ENCODE results near the gene LZTS3. TPM values are rescaled to one million over a fixed set of nuclear protein-coding genes. Genes with fewer than 3 reads are reported as not detected.
"Not testable (repeated sequence)": the region's sequence is repeated elsewhere in the genome, so short reads cannot be mapped to it uniquely, and the experiment has no call there.

The LZTS3 gene
- total RNA-seq, 1 donor from 2014 or later = 6.9 TPM

GRCh38 chr20:3126527-3126859 lies 46.9 kb downstream of the LZTS3 start:
- H3K27ac Mint-ChIP-seq (ENCODE audit: unreplicated experiment) = no peak overlapping the region
- no peaks in the 10 kb centered on the region for H3K9me3 Mint-ChIP-seq (ENCODE audit: unreplicated experiment)
- H3K36me3 Mint-ChIP-seq (ENCODE audit: unreplicated experiment) = peaks cover 12% of the 10 kb centered on the region
- H3K27me3 Mint-ChIP-seq (ENCODE audit: unreplicated experiment) = no peaks in the 10 kb centered on the region
- no peak overlapping the region for H3K4me3 Mint-ChIP-seq (ENCODE audit: unreplicated experiment)
- TF ChIP-seq, protein P1, sequence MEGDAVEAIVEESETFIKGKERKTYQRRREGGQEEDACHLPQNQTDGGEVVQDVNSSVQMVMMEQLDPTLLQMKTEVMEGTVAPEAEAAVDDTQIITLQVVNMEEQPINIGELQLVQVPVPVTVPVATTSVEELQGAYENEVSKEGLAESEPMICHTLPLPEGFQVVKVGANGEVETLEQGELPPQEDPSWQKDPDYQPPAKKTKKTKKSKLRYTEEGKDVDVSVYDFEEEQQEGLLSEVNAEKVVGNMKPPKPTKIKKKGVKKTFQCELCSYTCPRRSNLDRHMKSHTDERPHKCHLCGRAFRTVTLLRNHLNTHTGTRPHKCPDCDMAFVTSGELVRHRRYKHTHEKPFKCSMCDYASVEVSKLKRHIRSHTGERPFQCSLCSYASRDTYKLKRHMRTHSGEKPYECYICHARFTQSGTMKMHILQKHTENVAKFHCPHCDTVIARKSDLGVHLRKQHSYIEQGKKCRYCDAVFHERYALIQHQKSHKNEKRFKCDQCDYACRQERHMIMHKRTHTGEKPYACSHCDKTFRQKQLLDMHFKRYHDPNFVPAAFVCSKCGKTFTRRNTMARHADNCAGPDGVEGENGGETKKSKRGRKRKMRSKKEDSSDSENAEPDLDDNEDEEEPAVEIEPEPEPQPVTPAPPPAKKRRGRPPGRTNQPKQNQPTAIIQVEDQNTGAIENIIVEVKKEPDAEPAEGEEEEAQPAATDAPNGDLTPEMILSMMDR (IDR thresholded peaks at IDR 0.05) = no peak
- DNase-seq (ENCODE audit: extremely low spot score, unreplicated experiment) = no peak
- H3K4me1 Mint-ChIP-seq (ENCODE audit: unreplicated experiment) = peaks cover 6% of the 10 kb centered on the region

GRCh38 chr20:3125776-3126526 lies 47.4 kb downstream of the LZTS3 start:
- not testable (repeated sequence) for H3K9me3 Mint-ChIP-seq (ENCODE audit: unreplicated experiment); DNase-seq (ENCODE audit: extremely low spot score, unreplicated experiment); H3K4me3 Mint-ChIP-seq (ENCODE audit: unreplicated experiment); H3K27ac Mint-ChIP-seq (ENCODE audit: unreplicated experiment); H3K4me1 Mint-ChIP-seq (ENCODE audit: unreplicated experiment); H3K27me3 Mint-ChIP-seq (ENCODE audit: unreplicated experiment)
- peaks cover 15% of the 10 kb centered on the region for H3K36me3 Mint-ChIP-seq (ENCODE audit: unreplicated experiment)

GRCh38 chr20:3124773-3125560 lies 48.4 kb downstream of the LZTS3 start:
- not testable (repeated sequence) for H3K4me3 Mint-ChIP-seq (ENCODE audit: unreplicated experiment); H3K27me3 Mint-ChIP-seq (ENCODE audit: unreplicated experiment); H3K9me3 Mint-ChIP-seq (ENCODE audit: unreplicated experiment); H3K27ac Mint-ChIP-seq (ENCODE audit: unreplicated experiment); DNase-seq (ENCODE audit: extremely low spot score, unreplicated experiment); H3K4me1 Mint-ChIP-seq (ENCODE audit: unreplicated experiment)
- H3K36me3 Mint-ChIP-seq (ENCODE audit: unreplicated experiment) = peaks cover 19% of the 10 kb centered on the region

DNA sequence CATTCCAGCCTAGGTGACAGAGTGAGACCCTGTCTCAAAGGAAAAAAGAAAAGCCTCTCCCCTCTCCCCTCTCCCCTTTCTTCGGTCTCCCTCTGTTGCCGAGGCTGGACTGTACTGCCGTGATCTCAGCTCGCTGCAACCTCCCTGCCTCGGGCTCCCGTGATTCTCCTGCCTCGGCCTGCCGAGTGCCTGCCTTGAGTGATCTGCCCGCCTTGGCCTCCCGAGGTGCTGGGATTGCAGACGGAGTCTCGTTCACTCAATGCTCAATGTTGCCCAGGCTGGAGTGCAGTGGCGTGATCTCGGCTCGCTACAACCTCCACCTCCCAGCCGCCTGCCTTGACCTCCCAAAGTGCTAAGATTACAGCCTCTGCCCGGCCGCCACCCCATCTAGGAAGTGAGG lies 49.2 kb downstream of the LZTS3 start:
- not testable (repeated sequence) for H3K27me3 Mint-ChIP-seq (ENCODE audit: unreplicated experiment); H3K9me3 Mint-ChIP-seq (ENCODE audit: unreplicated experiment); H3K27ac Mint-ChIP-seq (ENCODE audit: unreplicated experiment); H3K4me3 Mint-ChIP-seq (ENCODE audit: unreplicated experiment); H3K4me1 Mint-ChIP-seq (ENCODE audit: unreplicated experiment); DNase-seq (ENCODE audit: extremely low spot score, unreplicated experiment)
- H3K36me3 Mint-ChIP-seq (ENCODE audit: unreplicated experiment) = peaks cover 19% of the 10 kb centered on the region

DNA sequence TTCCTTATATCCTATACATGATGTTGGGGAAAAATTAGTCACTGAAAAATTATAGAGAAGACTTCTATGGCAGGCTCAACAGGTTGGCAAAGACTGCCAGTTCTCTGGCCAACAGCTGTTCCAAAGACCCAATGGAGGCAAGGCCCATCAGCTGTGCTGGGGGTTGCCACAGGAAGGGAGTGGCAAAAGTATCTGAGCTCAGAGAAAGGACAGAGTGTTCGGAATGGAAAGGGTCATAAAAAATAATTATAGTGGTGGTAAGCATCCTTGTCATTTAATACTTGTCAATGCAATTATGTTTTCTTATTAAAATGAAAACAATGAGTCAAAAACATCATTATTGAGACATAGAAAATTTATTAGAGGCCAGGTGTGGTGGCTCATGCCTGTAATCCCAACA lies 49.8 kb downstream of the LZTS3 start:
- peak overlapping the region; percentile 39 for H3K27ac Mint-ChIP-seq (ENCODE audit: unreplicated experiment)
- H3K27me3 Mint-ChIP-seq (ENCODE audit: unreplicated experiment) = no peaks in the 10 kb centered on the region
- no peaks in the 10 kb centered on the region for H3K9me3 Mint-ChIP-seq (ENCODE audit: unreplicated experiment)
- peaks cover 19% of the 10 kb centered on the region for H3K36me3 Mint-ChIP-seq (ENCODE audit: unreplicated experiment)
- peaks cover 6% of the 10 kb centered on the region for H3K4me1 Mint-ChIP-seq (ENCODE audit: unreplicated experiment)
- H3K4me3 Mint-ChIP-seq (ENCODE audit: unreplicated experiment) = no peak overlapping the region
- TF ChIP-seq, protein P1 (IDR thresholded peaks at IDR 0.05) = no peak
- no peak for DNase-seq (ENCODE audit: extremely low spot score, unreplicated experiment)

- no peak overlapping the region for H3K27ac Mint-ChIP-seq (ENCODE audit: unreplicated experiment)
- no peaks in the 10 kb centered on the region for H3K27me3 Mint-ChIP-seq (ENCODE audit: unreplicated experiment)
- H3K36me3 Mint-ChIP-seq (ENCODE audit: unreplicated experiment) = peaks cover 19% of the 10 kb centered on the region
- no peaks in the 10 kb centered on the region for H3K9me3 Mint-ChIP-seq (ENCODE audit: unreplicated experiment)
- TF ChIP-seq, protein P1 (IDR thresholded peaks at IDR 0.05) = no peak
- H3K4me1 Mint-ChIP-seq (ENCODE audit: unreplicated experiment) = peaks cover 4% of the 10 kb centered on the region
- no peak overlapping the region for H3K4me3 Mint-ChIP-seq (ENCODE audit: unreplicated experiment)
- no peak for DNase-seq (ENCODE audit: extremely low spot score, unreplicated experiment)
Measured at GRCh38 chr20:3121955-3122610, 51.3 kb downstream of the LZTS3 start.

All from osteocyte (in vitro differentiated cells).